HepG2 (cell line): ENCODE data around the gene USP20. TPM values are rescaled to one million over a fixed set of nuclear protein-coding genes. Genes with fewer than 3 reads are reported as not detected.

Source experiments
- ATAC-seq: fragments of 200-7000 bp; cut with Tn5 transposase; 3 replicates; pipeline ENCODE4 v1.9.1; 2020; ENCODE audit warnings: mild to moderate bottlenecking, moderate library complexity
- BruUV-seq: library from RNA; stranded (reverse); fragments of 400-500 nt; replicated peaks from 2 replicates; lab custom pipeline; 2021; lab: Mats Ljungman, UMichigan
- CTCF ChIA-PET: fragments of 300-600 bp; formaldehyde crosslinking; extraction: SDS; loops from one replicate; lab custom pipeline; 2021; ENCODE audit warnings: low total read pairs, inconsistent platforms, low intra/inter-chr PET ratio; lab: Yijun Ruan, JAX
- POLR2A ChIA-PET: fragments of 350-600 bp; sonication (Branson Sonifier 250); formaldehyde crosslinking; loops from one replicate; lab custom pipeline; 2020; ENCODE audit warnings: antibody characterized with exemption, inconsistent platforms; lab: Yijun Ruan, JAX
- DNase-seq: peaks from one replicate; pipeline ENCODE4 v3.0.0-alpha.2; 2015; ENCODE audit warnings: low spot score
- FAIRE-seq: peaks from 3 replicates; lab custom pipeline; 2011; peaks lifted over from hg19 to GRCh38; lab: Jason Lieb, UNC
- H2AFZ ChIP-seq: one replicate; pipeline ENCODE4 v1.6.1; 2011; ENCODE audit warnings: low read length, inconsistent platforms
- H3K27ac ChIP-seq: fragments of 300-600 bp; 3 replicates; pipeline ENCODE4 v1.8.0; 2011; ENCODE audit warnings: mixed run types, mild to moderate bottlenecking, mixed read lengths, low read length, inconsistent platforms; ENCODE audit not compliant: insufficient read depth; ENCODE audit errors: extremely low read length
- H3K27me3 ChIP-seq, 2 experiments: fragments of 200-600 bp in 1 of 2; 2 replicates in 1 of 2; 3 replicates in 1 of 2; pipeline versions ENCODE4 v1.6.0 to v1.8.0; 2011; ENCODE audit warnings: low read length in 2 of 2, mild to moderate bottlenecking in 2 of 2, moderate library complexity in 2 of 2, inconsistent platforms in 1 of 2; ENCODE audit not compliant: insufficient read depth in 2 of 2, control insufficient read depth in 1 of 2
- H3K36me3 ChIP-seq, 2 experiments: fragments of 200-600 bp in 1 of 2; replicated peaks in 1 of 2; 2 replicates in 1 of 2; 3 replicates in 1 of 2; pipeline versions ENCODE4 v1.5.1 to v1.8.0; 2011; ENCODE audit warnings: low read length in 2 of 2, inconsistent platforms in 1 of 2; ENCODE audit not compliant: insufficient read depth in 2 of 2, control insufficient read depth in 1 of 2
- H3K4me1 ChIP-seq: 2 replicates; pipeline ENCODE4 v1.5.1; 2012; ENCODE audit warnings: low read length, inconsistent platforms; ENCODE audit not compliant: insufficient read depth
- H3K4me2 ChIP-seq: 2 replicates; pipeline ENCODE4 v1.6.0; 2011; ENCODE audit warnings: low read depth, low read length, inconsistent platforms
- H3K4me3 ChIP-seq, 3 experiments: fragments of 200-600 bp in 1 of 3; sonication (generic), shearing (Covaris generic) in 1 of 3; replicated peaks in 1 of 3; 2 replicates each; pipeline ENCODE4 v1.5.1; 2011 to 2016; ENCODE audit warnings: low read length in 3 of 3, inconsistent platforms in 2 of 3, low read depth in 2 of 3, mild to moderate bottlenecking in 2 of 3, control low read depth in 1 of 3, mixed read lengths in 1 of 3; ENCODE audit not compliant: insufficient read depth in 1 of 3
- H3K79me2 ChIP-seq: one replicate; pipeline ENCODE4 v1.6.1; 2011; ENCODE audit warnings: low read length, inconsistent platforms; ENCODE audit not compliant: insufficient read depth
- H3K9ac ChIP-seq: 2 replicates; pipeline ENCODE4 v1.6.0; 2011; ENCODE audit warnings: mild to moderate bottlenecking, low read depth, low read length, inconsistent platforms; ENCODE audit not compliant: insufficient read depth
- H3K9me3 ChIP-seq: 2 replicates; pipeline ENCODE4 v1.5.1; 2012; ENCODE audit warnings: mild to moderate bottlenecking, low read length
- H4K20me1 ChIP-seq: 2 replicates; pipeline ENCODE4 v1.6.0; 2011; ENCODE audit warnings: inconsistent platforms, mild to moderate bottlenecking, low read length, moderate library complexity; ENCODE audit not compliant: insufficient read depth
- JUNB ChIP-seq: sonication (generic); formaldehyde crosslinking; IDR thresholded peaks from 2 replicates; pipeline ENCODE4 v1.8.0; 2022; ENCODE audit warnings: missing genetic modification reagents, mild to moderate bottlenecking, borderline replicate concordance
- LBX2 ChIP-seq: sonication (generic); formaldehyde crosslinking; IDR thresholded peaks from 2 replicates; pipeline ENCODE4 v1.5.0; 2020; ENCODE audit warnings: missing genetic modification reagents, mild to moderate bottlenecking, borderline replicate concordance
- PBX2 ChIP-seq: IDR thresholded peaks from 2 replicates; pipeline ENCODE4 v1.6.1; 2016; ENCODE audit warnings: control low read depth
- ZBTB4 ChIP-seq: sonication (generic); formaldehyde crosslinking; IDR thresholded peaks from 2 replicates; pipeline ENCODE4 v1.4.0; 2020; ENCODE audit warnings: missing genetic modification reagents, mild to moderate bottlenecking, borderline replicate concordance
- ZNF12 ChIP-seq: sonication (generic); formaldehyde crosslinking; IDR thresholded peaks from 2 replicates; pipeline ENCODE4 v1.5.0; 2020; ENCODE audit warnings: missing genetic modification reagents
- ZNF318 ChIP-seq: sonication (generic); formaldehyde crosslinking; IDR thresholded peaks from 2 replicates; pipeline ENCODE4 v1.4.0; 2020; ENCODE audit warnings: mild to moderate bottlenecking, missing genetic modification reagents
- ZNF710 ChIP-seq: sonication (generic); formaldehyde crosslinking; IDR thresholded peaks from 2 replicates; pipeline ENCODE4 v1.5.0; 2020; ENCODE audit warnings: mild to moderate bottlenecking, missing genetic modification reagents, borderline replicate concordance
- ZNF780A ChIP-seq: sonication (generic); formaldehyde crosslinking; IDR thresholded peaks from 2 replicates; pipeline ENCODE4 v1.8.0; 2022; ENCODE audit warnings: mild to moderate bottlenecking, missing genetic modification reagents, moderate library complexity
- WGBS: methylation state at CpG from one replicate; pipeline ENCODE4 v1.1.6; 2017; ENCODE audit warnings: low lambda C conversion rate; 5-methylcytosine and 5-hydroxymethylcytosine counted together
- in situ Hi-C: cut with HindIII; loops from 2 replicates; pipeline ENCODE4 v1.10.0; 2017; ENCODE audit warnings: low pct_unique_long_range_greater_than_20kb; ENCODE audit not compliant: extremely low pct_ligation_motif_present
- intact Hi-C: fragments of 100-400 bp; cut with micrococcal nuclease; formaldehyde crosslinking; loops from one replicate; pipeline ENCODE4 v1.10.0; 2022; ENCODE audit not compliant: unreplicated experiment
- polyA plus RNA-seq, 8 experiments: library from polyadenylated mRNA; depleted of rRNA in 3 of 8; stranded (reverse) in 7 of 8; unstranded in 1 of 8; fragments of >200 nt; fragmentation: Illumina TruSeq in 4 of 8; extraction: Trizol in 4 of 8; gene quantifications; 2 replicates each; pipeline versions ENCODE4 v1.2.1 to v1.2.3, GENCODE V29; 2011 to 2016; ENCODE audit warnings: low read depth in 4 of 8, missing spikeins in 1 of 8, mixed read lengths in 1 of 8; ENCODE audit not compliant: insufficient read depth in 1 of 8
- total RNA-seq, 5 experiments: library from RNA; depleted of rRNA; stranded (reverse); fragments of >200 nt; fragmentation: Illumina TruSeq; extraction: Trizol; gene quantifications; 2 replicates each; pipeline ENCODE4 v1.2.3, GENCODE V29; 2016; ENCODE audit warnings: low read depth in 1 of 5

Gene USP20
- total and polyA plus RNA-seq, 2 of the 13 experiments (the other 11 are each of a cell fraction or from before 2014, with no cell fraction given) = 4.4 to 5.9 TPM

- Histone ChIP-seq H3K9ac (no peak overlapping the region), H3K36me3 (peaks cover 0 to 3% of the 10 kb centered on the region in 2 experiments; a peak in 2 of 5 replicates), H3K27me3 (no peaks in the 10 kb centered on the region), H3K4me2 (no peak overlapping the region), H3K27ac (no peak overlapping the region), H3K79me2 (no peaks in the 10 kb centered on the region), H2AFZ (no peak overlapping the region), H3K4me3 (no peak overlapping the region), H3K9me3 (no peaks in the 10 kb centered on the region), H4K20me1 (no peaks in the 10 kb centered on the region), H3K4me1 (0 out of 2 replicates have a peak, but pooled peaks cover 6% of the 10 kb centered on the region)
- intact Hi-C loops = no loop called here
- DNase-seq = no peak
- in situ Hi-C loops = no loop called here
- 98% methylated on average over 7 of the region's 7 CpGs for WGBS
- ATAC-seq = no peak
- no TSS peak for BruUV-seq
- ChIA-PET POLR2A (no interaction called here), CTCF (no interaction called here)
- no peak for FAIRE-seq
- TF ChIP-seq LBX2 (CRISPR knock-in tag) = no peak
- no peak for TF ChIP-seq ZNF710 (CRISPR knock-in tag)
- no peak for TF ChIP-seq ZNF780A (CRISPR knock-in tag)
- no peak for TF ChIP-seq ZBTB4 (CRISPR knock-in tag)
- no peak for TF ChIP-seq ZNF12 (CRISPR knock-in tag)
- TF ChIP-seq JUNB (CRISPR knock-in tag) = no peak
- TF ChIP-seq PBX2 (CRISPR knock-in tag) = no peak
- no peak for TF ChIP-seq ZNF318
Measured at GRCh38 chr9:129916707-129917106, 81.4 kb downstream of the USP20 start.
